Neural cell (in vitro differentiated cells): ENCODE results near the gene AMIGO1. TPM values are rescaled to one million over a fixed set of nuclear protein-coding genes. Genes with fewer than 3 reads are reported as not detected.

ENCODE experiments used
- H2AFZ ChIP-seq: fragments of 200-600, 300-800 bp; sonication (generic), shearing (Covaris generic); 2 replicates; pipeline ENCODE4 v1.6.0; 2014; ENCODE audit warnings: low read depth, mild to moderate bottlenecking, antibody characterized with exemption, low read length, moderate library complexity
- H3F3A ChIP-seq: fragments of 200-600 bp; shearing (Covaris generic); 2 replicates; pipeline ENCODE4 v1.6.1; 2016; ENCODE audit warnings: mild to moderate bottlenecking, moderate library complexity, mixed read lengths, antibody characterized with exemption, low read length; ENCODE audit not compliant: insufficient read depth, poor library complexity, severe bottlenecking
- H3K27ac ChIP-seq: fragments of 200-600, 300-800 bp; sonication (generic), shearing (Covaris generic); 2 replicates; pipeline ENCODE4 v1.5.1; 2014; ENCODE audit warnings: mild to moderate bottlenecking, low read length, moderate library complexity
- H3K27me3 ChIP-seq: fragments of 300-800, 200-600 bp; sonication (generic), shearing (Covaris generic); 2 replicates; pipeline ENCODE4 v1.6.0; 2014; ENCODE audit warnings: mild to moderate bottlenecking, low read depth, low read length, moderate library complexity; ENCODE audit not compliant: insufficient read depth
- H3K36me3 ChIP-seq: fragments of 300-800, 200-600 bp; sonication (generic), shearing (Covaris generic); 2 replicates; pipeline ENCODE4 v1.5.1; 2014; ENCODE audit warnings: mild to moderate bottlenecking, antibody characterized with exemption, low read length, moderate library complexity; ENCODE audit not compliant: insufficient read depth
- H3K4me2 ChIP-seq: fragments of 300-800, 200-600 bp; sonication (generic), shearing (Covaris generic); 2 replicates; pipeline ENCODE4 v1.6.0; 2014; ENCODE audit warnings: mild to moderate bottlenecking, low read length
- H3K4me3 ChIP-seq: fragments of 300-800, 200-600 bp; sonication (generic), shearing (Covaris generic); 2 replicates; pipeline ENCODE4 v1.5.1; 2014; ENCODE audit warnings: mild to moderate bottlenecking, low read length, moderate library complexity
- H3K79me2 ChIP-seq: fragments of 200-600 bp; shearing (Covaris generic); replicated peaks from 2 replicates; pipeline ENCODE4 v1.6.0; 2014; ENCODE audit warnings: mild to moderate bottlenecking, low read length, moderate library complexity; ENCODE audit not compliant: insufficient read depth
- H3K9ac ChIP-seq: fragments of 300-800, 200-600 bp; sonication (generic), shearing (Covaris generic); 2 replicates; pipeline ENCODE4 v1.6.1; 2016; ENCODE audit warnings: mild to moderate bottlenecking, low read length, mixed read lengths
- H3K9me2 ChIP-seq: fragments of 200-600 bp; shearing (Covaris generic); 2 replicates; pipeline ENCODE4 v1.6.1; 2016; ENCODE audit warnings: mild to moderate bottlenecking, low read length, mixed read lengths; ENCODE audit not compliant: insufficient read depth
- H3K9me3 ChIP-seq: fragments of 200-600, 300-800 bp; sonication (generic), shearing (Covaris generic); 2 replicates; pipeline ENCODE4 v1.6.1; 2016; ENCODE audit warnings: mild to moderate bottlenecking, mixed run types, low read length, moderate library complexity, mixed read lengths
- H4K20me1 ChIP-seq: fragments of 200-600 bp; shearing (Covaris generic); 2 replicates; pipeline ENCODE4 v1.6.1; 2016; ENCODE audit warnings: mild to moderate bottlenecking, mixed run types; ENCODE audit not compliant: insufficient read depth
- CTCF ChIP-seq: fragments of 450-650 bp; IDR thresholded peaks from 2 replicates; pipeline ENCODE4 v1.5.1; 2014; ENCODE audit warnings: antibody characterized with exemption, mild to moderate bottlenecking, moderate library complexity; ENCODE audit not compliant: poor library complexity, severe bottlenecking
- EP300 ChIP-seq: fragments of 450-650 bp; conservative IDR thresholded peaks from 2 replicates; pipeline ENCODE4 v1.6.1; 2014; ENCODE audit warnings: antibody characterized with exemption, mild to moderate bottlenecking, moderate library complexity; ENCODE audit not compliant: poor library complexity, severe bottlenecking
- EZH2 ChIP-seq: fragments of 200-600, 300-800 bp; shearing (Covaris generic), sonication (generic); IDR thresholded peaks from 2 replicates; pipeline ENCODE4 v1.6.1; 2014; ENCODE audit warnings: antibody characterized with exemption, low read length, borderline replicate concordance, mild to moderate bottlenecking; ENCODE audit not compliant: insufficient read depth, poor library complexity, severe bottlenecking
- MXI1 ChIP-seq: fragments of 450-650 bp; conservative IDR thresholded peaks from 2 replicates; pipeline ENCODE4 v1.6.1; 2014; ENCODE audit warnings: antibody characterized with exemption, mild to moderate bottlenecking; ENCODE audit not compliant: poor library complexity, severe bottlenecking
- POLR2AphosphoS5 ChIP-seq: IDR thresholded peaks from 2 replicates; pipeline ENCODE4 v1.6.1; 2012
- RAD21 ChIP-seq: fragments of 450-650 bp; conservative IDR thresholded peaks from 2 replicates; pipeline ENCODE4 v1.6.1; 2014; ENCODE audit warnings: antibody characterized with exemption, mild to moderate bottlenecking, moderate library complexity
- REST ChIP-seq: IDR thresholded peaks from 2 replicates; pipeline ENCODE4 v1.6.1; 2012; ENCODE audit warnings: borderline replicate concordance
- SMC3 ChIP-seq: fragments of 450-650 bp; conservative IDR thresholded peaks from 2 replicates; pipeline ENCODE4 v1.6.1; 2014; ENCODE audit warnings: antibody characterized with exemption, mild to moderate bottlenecking, moderate library complexity; ENCODE audit not compliant: poor library complexity
- TAF1 ChIP-seq: IDR thresholded peaks from 2 replicates; pipeline ENCODE4 v1.6.1; 2012; ENCODE audit warnings: low read depth
- polyA plus RNA-seq: library from polyadenylated mRNA; depleted of rRNA; stranded (reverse); fragments of >200 nt; gene quantifications from 2 replicates; pipeline ENCODE4 v1.2.3, GENCODE V29; 2014

AMIGO1 gene
- polyA plus RNA-seq, 1 donor from 2014 or later, result 12.6 TPM

GRCh38 chr1:109531380-109531779, 21.9 kb upstream of the AMIGO1 start:
- Histone ChIP-seq H2AFZ (no peak overlapping the region), H3K9me3 (no peaks in the 10 kb centered on the region), H3K79me2 (no peaks in the 10 kb centered on the region), H3K4me3 (no peak overlapping the region), H3K9ac (no peak overlapping the region), H3K36me3 (no peaks in the 10 kb centered on the region), H3K4me2 (no peak overlapping the region), H3K27me3 (no peaks in the 10 kb centered on the region), H4K20me1 (no peaks in the 10 kb centered on the region), H3K27ac (no peak overlapping the region), H3K9me2 (no peaks in the 10 kb centered on the region), H3F3A (no peaks in the 10 kb centered on the region)
- TF ChIP-seq RAD21 (no peak), POLR2AphosphoS5 (no peak), MXI1 (no peak)

- Histone ChIP-seq H4K20me1 (no peaks in the 10 kb centered on the region), H2AFZ (no peak overlapping the region), H3F3A (no peaks in the 10 kb centered on the region), H3K79me2 (no peaks in the 10 kb centered on the region), H3K27ac (peak overlapping the region; percentile 12), H3K4me2 (no peak overlapping the region), H3K9me2 (no peaks in the 10 kb centered on the region), H3K9ac (no peak overlapping the region), H3K27me3 (no peaks in the 10 kb centered on the region), H3K9me3 (no peaks in the 10 kb centered on the region), H3K36me3 (no peaks in the 10 kb centered on the region), H3K4me3 (no peak overlapping the region)
- no peak for TF ChIP-seq CTCF
- no peak for TF ChIP-seq EZH2
- TF ChIP-seq MXI1, result no peak
- TF ChIP-seq POLR2AphosphoS5, result peak; percentile 24
- no peak for TF ChIP-seq EP300
- no peak for TF ChIP-seq TAF1
- no peak for TF ChIP-seq SMC3
- no peak for TF ChIP-seq RAD21
- TF ChIP-seq REST, result no peak
Measured at GRCh38 chr1:109530457-109531087, 21.0 kb upstream of the AMIGO1 start.
